Stimulated activated CD8-positive, alpha-beta memory T cell treated with anti-CD3 and anti-CD28 coated beads, Interleukin-15, amount 100 ng/mL, for 48 hours (primary cell): ENCODE measurements around the gene KCNJ18.
"Not testable (repeated sequence)": the region's sequence is repeated elsewhere in the genome, so short reads cannot be mapped to it uniquely, and the experiment has no call there.

Experiments
- DNase-seq, 2 donors: peaks; one replicate each; pipeline ENCODE4 v3.0.0-alpha.2; 2020; ENCODE audit warnings: low read depth in 2 of 2

Gene KCNJ18

DNA sequence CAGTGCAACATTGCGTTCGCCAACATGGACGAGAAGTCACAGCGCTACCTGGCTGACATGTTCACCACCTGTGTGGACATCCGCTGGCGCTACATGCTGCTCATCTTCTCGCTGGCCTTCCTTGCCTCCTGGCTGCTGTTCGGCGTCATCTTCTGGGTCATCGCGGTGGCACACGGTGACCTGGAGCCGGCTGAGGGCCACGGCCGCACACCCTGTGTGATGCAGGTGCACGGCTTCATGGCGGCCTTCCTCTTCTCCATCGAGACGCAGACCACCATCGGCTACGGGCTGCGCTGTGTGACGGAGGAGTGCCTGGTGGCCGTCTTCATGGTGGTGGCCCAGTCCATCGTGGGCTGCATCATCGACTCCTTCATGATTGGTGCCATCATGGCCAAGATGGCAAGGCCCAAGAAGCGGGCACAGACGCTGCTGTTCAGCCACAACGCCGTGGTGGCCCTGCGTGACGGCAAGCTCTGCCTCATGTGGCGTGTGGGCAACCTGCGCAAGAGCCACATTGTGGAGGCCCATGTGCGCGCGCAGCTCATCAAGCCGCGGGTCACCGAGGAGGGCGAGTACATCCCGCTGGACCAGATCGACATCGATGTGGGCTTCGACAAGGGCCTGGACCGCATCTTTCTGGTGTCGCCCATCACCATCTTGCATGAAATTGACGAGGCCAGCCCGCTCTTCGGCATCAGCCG is 10.8 kb downstream of the KCNJ18 start:
- not testable (repeated sequence) for DNase-seq

GRCh38 chr17:21703891-21704872 is 11.9 kb downstream of the KCNJ18 start:
- DNase-seq: not testable (repeated sequence)

GRCh38 chr17:21705021-21705601 is 12.8 kb downstream of the KCNJ18 start:
- DNase-seq: no peak

DNA sequence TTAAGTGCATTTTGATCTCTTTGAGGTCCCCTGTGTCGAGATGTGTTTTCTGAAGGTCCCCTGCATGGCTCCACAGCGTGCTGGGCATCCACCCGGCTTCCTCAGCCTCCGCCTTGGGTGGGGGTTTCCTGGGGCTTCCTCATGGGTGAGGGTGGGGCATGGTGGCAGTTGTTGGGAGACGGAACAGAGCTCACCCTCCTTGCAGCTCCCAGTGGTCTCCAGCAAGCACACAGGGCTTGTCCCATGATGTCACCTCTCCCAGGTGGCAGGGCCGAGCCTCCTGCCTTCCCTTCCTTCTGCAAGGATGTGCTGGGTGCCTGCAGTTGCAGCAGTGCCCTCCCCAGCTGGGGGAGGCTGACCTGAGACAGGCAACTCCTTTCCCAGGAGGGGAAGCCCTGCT is 13.4 kb downstream of the KCNJ18 start:
- DNase-seq: not testable (repeated sequence)

DNA sequence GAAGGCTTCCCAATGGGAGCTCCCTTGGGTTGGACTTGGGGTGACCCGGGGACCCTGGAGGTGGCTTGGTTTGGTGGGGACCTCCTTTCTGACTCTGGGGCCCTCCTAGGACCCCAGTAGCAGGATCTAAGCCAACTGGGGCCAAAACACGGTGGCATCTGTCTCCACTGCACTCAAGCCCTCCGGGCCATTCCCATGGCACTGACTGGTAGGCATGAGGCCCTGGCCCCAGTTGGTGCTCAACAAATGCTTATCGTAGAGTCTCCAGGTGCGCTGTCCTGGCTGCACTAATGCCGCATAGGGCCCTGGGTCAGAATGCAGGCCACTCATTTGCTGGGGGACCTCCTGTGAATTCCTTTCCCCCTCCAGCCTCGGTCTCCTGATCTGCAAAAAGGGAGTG is 14.2 kb downstream of the KCNJ18 start:
- DNase-seq: not testable (repeated sequence)

GRCh38 chr17:21707131-21707530 is 14.8 kb downstream of the KCNJ18 start:
- not testable (repeated sequence) for DNase-seq

DNA sequence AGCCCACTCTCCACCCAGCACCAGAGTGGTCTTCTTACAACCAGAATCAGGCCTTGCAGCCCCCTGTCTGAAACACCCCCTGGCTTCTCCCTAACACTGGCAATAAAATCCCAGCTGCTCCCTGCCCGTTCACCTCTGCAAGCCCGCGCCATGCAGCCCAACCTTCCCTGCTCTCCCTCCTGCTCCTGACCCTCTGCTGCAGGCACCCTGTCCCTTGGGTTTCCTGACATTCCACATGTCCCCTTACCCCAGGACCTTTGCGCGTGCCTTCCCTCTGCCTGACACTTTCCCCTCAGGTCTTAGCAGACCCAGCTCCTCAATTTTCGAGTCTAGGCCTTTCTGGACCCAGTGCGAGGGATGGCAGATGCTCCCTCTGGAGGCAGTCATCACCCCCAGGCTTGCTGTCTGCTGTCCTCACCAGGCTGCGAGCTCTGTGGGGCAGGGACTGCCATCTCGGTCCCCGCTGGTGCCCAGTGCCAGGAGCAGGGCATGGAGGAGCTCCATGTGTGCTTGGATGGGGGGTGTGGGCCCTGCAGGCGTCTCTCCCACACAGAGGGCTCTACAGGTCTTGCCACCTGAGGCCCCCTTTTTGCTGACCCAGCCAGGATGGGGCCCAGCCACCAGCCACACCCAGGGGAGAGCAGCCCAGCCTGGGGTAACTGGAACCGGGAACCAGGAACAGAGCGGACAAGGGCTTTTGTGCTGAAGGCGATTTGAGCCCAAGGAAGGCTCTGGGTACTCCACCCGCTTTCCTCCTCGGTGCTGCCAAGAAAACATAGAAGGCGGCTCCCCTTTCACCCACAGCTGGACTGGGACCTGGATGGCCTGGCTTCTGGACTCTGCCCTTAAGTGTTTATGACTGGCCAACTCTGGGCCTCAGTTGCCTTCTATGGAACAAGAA is 15.6 kb downstream of the KCNJ18 start:
- DNase-seq: not testable (repeated sequence)

- DNase-seq: not testable (repeated sequence)
Observed at GRCh38 chr17:21708612-21709535, 16.6 kb downstream of the KCNJ18 start.

- not testable (repeated sequence) for DNase-seq
Observed at GRCh38 chr17:21709994-21710393, 17.7 kb downstream of the KCNJ18 start.

DNA sequence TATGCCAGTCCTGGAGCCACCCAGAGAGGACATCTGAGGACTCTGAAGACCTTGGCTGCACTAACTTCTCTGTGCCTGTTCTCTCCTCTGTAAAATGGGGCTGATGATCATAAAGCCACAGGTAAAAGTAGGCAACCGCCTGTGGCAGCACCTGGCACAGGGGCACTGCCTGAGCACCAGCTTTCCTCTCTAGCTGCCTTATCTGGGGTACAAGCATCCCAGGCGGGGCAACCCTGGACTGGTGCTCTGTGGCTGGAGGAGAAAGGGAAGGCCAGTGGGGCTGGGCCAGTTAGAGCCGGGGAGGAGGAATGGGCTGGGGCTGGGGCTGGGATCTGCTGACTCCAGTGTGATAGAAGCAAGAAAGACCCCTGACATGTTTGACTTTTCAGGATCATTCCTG is 18.2 kb downstream of the KCNJ18 start:
- not testable (repeated sequence) for DNase-seq

DNA sequence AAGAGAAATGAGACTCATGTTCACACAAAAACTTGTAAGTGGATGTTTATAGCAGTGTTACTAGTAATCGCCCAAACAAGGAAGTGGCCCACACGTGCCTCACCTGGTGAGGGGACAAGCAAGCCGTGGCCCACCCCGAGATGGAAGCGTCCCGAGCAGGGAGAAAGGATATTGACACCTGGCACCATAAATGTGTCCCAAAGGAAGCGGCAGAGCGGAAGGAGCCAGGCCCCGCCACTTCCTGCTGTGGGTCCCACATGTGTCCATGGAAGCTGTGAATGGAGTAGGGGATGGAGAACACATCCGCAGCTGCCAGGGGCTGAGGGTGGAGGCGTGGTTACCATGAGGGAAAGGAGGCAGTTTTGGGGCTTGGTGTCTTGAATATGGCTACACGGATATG is 18.9 kb downstream of the KCNJ18 start:
- DNase-seq: no peak

DNA sequence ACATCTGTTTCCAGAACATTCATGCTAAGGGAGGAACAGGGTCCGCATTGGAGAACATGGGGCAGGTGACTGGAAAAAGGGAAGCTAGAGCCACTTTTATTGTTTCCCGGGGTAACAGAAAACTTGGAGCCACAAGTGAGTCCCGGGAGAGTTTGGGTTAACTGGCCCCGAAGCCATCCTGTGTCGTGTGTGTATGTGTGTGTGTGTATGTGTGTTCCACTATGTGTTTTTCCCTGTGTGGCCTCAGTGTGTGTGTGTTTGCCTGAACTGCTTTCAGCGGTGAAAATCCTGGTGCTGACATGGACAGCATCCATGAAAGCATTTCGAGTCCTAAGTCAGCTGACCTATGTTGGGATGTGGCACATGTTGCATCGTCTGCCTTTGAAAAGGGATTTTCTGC is 20.7 kb downstream of the KCNJ18 start:
- not testable (repeated sequence) for DNase-seq

DNA sequence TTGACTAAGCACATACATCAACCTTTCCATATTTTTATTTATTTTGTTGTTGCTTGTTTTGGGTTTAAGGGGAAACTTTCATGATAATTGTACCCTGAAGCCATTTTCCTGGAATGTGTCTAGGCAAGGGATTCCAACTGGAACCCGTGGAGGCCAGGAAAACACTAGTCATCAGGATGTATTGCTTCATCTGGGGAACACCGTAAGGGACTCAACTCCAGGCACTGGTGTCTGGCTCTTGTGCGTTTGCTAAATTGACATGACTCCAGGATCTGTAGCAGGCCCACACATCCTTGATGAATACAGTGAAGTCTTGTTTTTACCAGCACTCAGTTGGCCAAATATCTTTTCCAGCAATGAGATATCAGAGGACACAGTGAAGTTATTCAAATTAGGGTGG is 21.3 kb downstream of the KCNJ18 start:
- DNase-seq: not testable (repeated sequence)

- not testable (repeated sequence) for DNase-seq
Observed at GRCh38 chr17:21714676-21715075, 22.4 kb downstream of the KCNJ18 start.

GRCh38 chr17:21715877-21716276 is 23.6 kb downstream of the KCNJ18 start:
- not testable (repeated sequence) for DNase-seq

DNA sequence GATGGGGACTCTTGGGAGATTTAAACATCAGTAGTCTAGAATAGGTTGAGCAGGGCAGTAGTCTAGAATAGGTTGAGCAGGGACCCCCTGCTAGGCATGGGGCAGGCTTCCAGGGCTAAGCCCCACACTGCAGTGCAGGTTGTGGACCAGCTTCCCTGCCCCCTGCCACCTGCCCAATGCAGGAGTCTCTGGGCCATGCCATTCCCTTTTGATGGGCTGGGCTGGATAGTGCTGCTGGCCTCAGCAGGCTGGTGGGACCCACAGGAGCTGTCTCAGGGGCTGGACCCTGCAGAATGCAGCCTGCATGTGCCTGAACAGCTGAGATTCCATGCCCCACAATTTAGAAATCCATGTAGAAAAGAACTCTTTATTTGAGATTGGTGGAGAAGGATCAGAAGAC is 26.6 kb downstream of the KCNJ18 start:
- not testable (repeated sequence) for DNase-seq

GRCh38 chr17:21719511-21720226 is 27.3 kb downstream of the KCNJ18 start:
- not testable (repeated sequence) for DNase-seq

GRCh38 chr17:21720566-21720965 is 28.2 kb downstream of the KCNJ18 start:
- DNase-seq: not testable (repeated sequence)

- not testable (repeated sequence) for DNase-seq
Observed at GRCh38 chr17:21722268-21722667, 29.9 kb downstream of the KCNJ18 start.
